Ishikawa (cell line): Measurements from ENCODE around the gene RPTOR.

Experiments
- CEBPB ChIP-seq: IDR thresholded peaks from 2 replicates; pipeline ENCODE4 v1.6.1; 2012
- CREB1 ChIP-seq: IDR thresholded peaks from 2 replicates; pipeline ENCODE4 v1.6.1; 2012; ENCODE audit warnings: low read depth
- EGR1 ChIP-seq: IDR thresholded peaks from 2 replicates; pipeline ENCODE4 v1.6.1; 2012
- EP300 ChIP-seq: IDR thresholded peaks from 2 replicates; pipeline ENCODE4 v1.6.1; 2012; ENCODE audit warnings: borderline replicate concordance
- FOXM1 ChIP-seq: IDR thresholded peaks from 2 replicates; pipeline ENCODE4 v1.6.1; 2012; ENCODE audit warnings: low read depth, borderline replicate concordance
- RAD21 ChIP-seq: IDR thresholded peaks from 2 replicates; pipeline ENCODE4 v1.6.1; 2012; ENCODE audit warnings: low read depth
- TAF1 ChIP-seq: IDR thresholded peaks from 2 replicates; pipeline ENCODE4 v1.6.1; 2012; ENCODE audit warnings: low read depth, mild to moderate bottlenecking
- TEAD4 ChIP-seq: IDR thresholded peaks from 2 replicates; pipeline ENCODE4 v1.6.1; 2012
- YY1 ChIP-seq: IDR thresholded peaks from 2 replicates; pipeline ENCODE4 v1.6.1; 2012; ENCODE audit warnings: low read depth
- ZBTB7A ChIP-seq: IDR thresholded peaks from 2 replicates; pipeline ENCODE4 v1.6.1; 2012; ENCODE audit warnings: low read depth
- TF ChIP-seq, protein P1 (sequence below): IDR thresholded peaks from 2 replicates; pipeline ENCODE4 v1.6.1; 2012
- TF ChIP-seq, protein P2 (sequence below): IDR thresholded peaks from 2 replicates; pipeline ENCODE4 v1.6.1; 2012
- TF ChIP-seq, protein P3 (sequence below): IDR thresholded peaks from 2 replicates; pipeline ENCODE4 v1.6.1; 2012; ENCODE audit warnings: low read depth, mild to moderate bottlenecking

DNA sequence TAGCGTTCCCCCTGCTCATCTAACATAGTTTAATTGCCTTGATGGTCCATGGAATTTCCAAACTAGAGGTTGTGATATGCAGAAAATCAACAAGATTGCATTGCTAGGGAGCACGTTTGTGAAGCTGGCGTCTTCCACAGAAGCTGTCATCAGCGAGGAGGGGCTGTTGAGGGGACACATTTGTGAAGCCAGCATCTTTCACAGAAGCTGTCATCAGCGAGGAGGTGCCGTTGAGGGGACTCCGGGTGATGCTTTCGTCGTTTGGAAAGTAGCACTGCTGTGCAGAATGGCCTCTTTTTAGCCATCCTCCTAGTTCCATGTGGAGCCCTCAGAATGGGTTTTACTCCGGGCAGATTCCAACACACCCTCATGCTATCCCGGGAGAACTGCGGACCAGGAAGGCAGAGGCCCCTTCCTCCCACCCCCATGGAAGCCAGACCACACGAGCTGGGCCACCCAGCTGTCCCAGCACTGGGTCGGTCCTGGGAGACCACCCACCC is 327.4 kb downstream of the RPTOR start:
- no peak for TF ChIP-seq EP300
- TF ChIP-seq, protein P1, sequence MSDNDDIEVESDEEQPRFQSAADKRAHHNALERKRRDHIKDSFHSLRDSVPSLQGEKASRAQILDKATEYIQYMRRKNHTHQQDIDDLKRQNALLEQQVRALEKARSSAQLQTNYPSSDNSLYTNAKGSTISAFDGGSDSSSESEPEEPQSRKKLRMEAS, result no peak
- TF ChIP-seq, protein P2, sequence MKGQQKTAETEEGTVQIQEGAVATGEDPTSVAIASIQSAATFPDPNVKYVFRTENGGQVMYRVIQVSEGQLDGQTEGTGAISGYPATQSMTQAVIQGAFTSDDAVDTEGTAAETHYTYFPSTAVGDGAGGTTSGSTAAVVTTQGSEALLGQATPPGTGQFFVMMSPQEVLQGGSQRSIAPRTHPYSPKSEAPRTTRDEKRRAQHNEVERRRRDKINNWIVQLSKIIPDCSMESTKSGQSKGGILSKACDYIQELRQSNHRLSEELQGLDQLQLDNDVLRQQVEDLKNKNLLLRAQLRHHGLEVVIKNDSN, result no peak
- TF ChIP-seq RAD21, result no peak
- TF ChIP-seq, protein P3, sequence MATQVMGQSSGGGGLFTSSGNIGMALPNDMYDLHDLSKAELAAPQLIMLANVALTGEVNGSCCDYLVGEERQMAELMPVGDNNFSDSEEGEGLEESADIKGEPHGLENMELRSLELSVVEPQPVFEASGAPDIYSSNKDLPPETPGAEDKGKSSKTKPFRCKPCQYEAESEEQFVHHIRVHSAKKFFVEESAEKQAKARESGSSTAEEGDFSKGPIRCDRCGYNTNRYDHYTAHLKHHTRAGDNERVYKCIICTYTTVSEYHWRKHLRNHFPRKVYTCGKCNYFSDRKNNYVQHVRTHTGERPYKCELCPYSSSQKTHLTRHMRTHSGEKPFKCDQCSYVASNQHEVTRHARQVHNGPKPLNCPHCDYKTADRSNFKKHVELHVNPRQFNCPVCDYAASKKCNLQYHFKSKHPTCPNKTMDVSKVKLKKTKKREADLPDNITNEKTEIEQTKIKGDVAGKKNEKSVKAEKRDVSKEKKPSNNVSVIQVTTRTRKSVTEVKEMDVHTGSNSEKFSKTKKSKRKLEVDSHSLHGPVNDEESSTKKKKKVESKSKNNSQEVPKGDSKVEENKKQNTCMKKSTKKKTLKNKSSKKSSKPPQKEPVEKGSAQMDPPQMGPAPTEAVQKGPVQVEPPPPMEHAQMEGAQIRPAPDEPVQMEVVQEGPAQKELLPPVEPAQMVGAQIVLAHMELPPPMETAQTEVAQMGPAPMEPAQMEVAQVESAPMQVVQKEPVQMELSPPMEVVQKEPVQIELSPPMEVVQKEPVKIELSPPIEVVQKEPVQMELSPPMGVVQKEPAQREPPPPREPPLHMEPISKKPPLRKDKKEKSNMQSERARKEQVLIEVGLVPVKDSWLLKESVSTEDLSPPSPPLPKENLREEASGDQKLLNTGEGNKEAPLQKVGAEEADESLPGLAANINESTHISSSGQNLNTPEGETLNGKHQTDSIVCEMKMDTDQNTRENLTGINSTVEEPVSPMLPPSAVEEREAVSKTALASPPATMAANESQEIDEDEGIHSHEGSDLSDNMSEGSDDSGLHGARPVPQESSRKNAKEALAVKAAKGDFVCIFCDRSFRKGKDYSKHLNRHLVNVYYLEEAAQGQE, result no peak
- no peak for TF ChIP-seq TAF1
- TF ChIP-seq TEAD4, result no peak
- TF ChIP-seq YY1, result no peak
- TF ChIP-seq CEBPB, result no peak
- no peak for TF ChIP-seq EGR1
- TF ChIP-seq FOXM1, result no peak
- no peak for TF ChIP-seq ZBTB7A
- no peak for TF ChIP-seq CREB1
